Naive thymus-derived CD8-positive, alpha-beta T cell (primary cell): ENCODE data around the gene THSD4. TPM values are rescaled to one million over a fixed set of nuclear protein-coding genes. Genes with fewer than 3 reads are reported as not detected.

Source experiments
- ATAC-seq, 2 donors: fragments of 150-1000 bp; cut with Tn5 transposase in 1 of 2; sonication (Bioruptor Pico), chemical (Tn5 transposase) in 1 of 2; 1 replicate in 1 of 2; 2 replicates in 1 of 2; pipeline ENCODE4 v1.10.0; 2021; ENCODE audit warnings: mild to moderate bottlenecking in 2 of 2, moderate library complexity in 2 of 2
- POLR2A ChIA-PET: fragments of 350-600 bp; sonication (Branson Sonifier 250); formaldehyde crosslinking; loops from one replicate; lab custom pipeline; 2021; ENCODE audit warnings: antibody characterized with exemption; lab: Charles Lee
- DNase-seq, 10 donors: peaks; one replicate each; pipeline versions ENCODE4 v3.0.0 to v3.0.0-alpha.2; 2020 to 2022
- H3K27ac Mint-ChIP-seq, 10 donors: one replicate each; pipeline ENCODE4 v1.8.0; 2020 to 2022; ENCODE audit warnings: mild to moderate bottlenecking in 10 of 10, mixed read lengths in 10 of 10, moderate library complexity in 4 of 10, inconsistent platforms in 1 of 10
- H3K27me3 Mint-ChIP-seq, 5 donors: one replicate each; pipeline ENCODE4 v1.8.0; 2021 to 2022; ENCODE audit warnings: mixed read lengths in 5 of 5
- H3K36me3 Mint-ChIP-seq, 3 donors: one replicate each; pipeline ENCODE4 v1.8.0; 2020 to 2022; ENCODE audit warnings: mixed read lengths in 3 of 3, mild to moderate bottlenecking in 2 of 3, inconsistent platforms in 1 of 3
- H3K4me1 Mint-ChIP-seq, 4 donors: one replicate each; pipeline ENCODE4 v1.8.0; 2021 to 2022; ENCODE audit warnings: mixed read lengths in 4 of 4
- H3K4me3 Mint-ChIP-seq, 10 donors: one replicate each; pipeline ENCODE4 v1.8.0; 2020 to 2022; ENCODE audit warnings: mild to moderate bottlenecking in 10 of 10, mixed read lengths in 10 of 10, moderate library complexity in 6 of 10, inconsistent platforms in 1 of 10
- H3K9me3 Mint-ChIP-seq, 9 donors: one replicate each; pipeline ENCODE4 v1.8.0; 2020 to 2022; ENCODE audit warnings: mixed read lengths in 9 of 9, mild to moderate bottlenecking in 3 of 9, inconsistent platforms in 1 of 9, moderate library complexity in 1 of 9
- polyA plus RNA-seq, 3 donors: library from polyadenylated mRNA; unstranded; fragments of 300-500 nt; fragmentation: Illumina TruSeq; gene quantifications; one replicate each; pipeline ENCODE4 v1.2.3, GENCODE V29; 2021
- total RNA-seq, 8 experiments: library from RNA in 2 of 8; stranded (reverse) in 2 of 8; gene quantifications; one replicate each; pipeline ENCODE4 v1.2.3 and lab custom pipeline; 2021 to 2026

The THSD4 gene
- total and polyA plus RNA-seq, 5 experiments from 2014 or later, result not detected

GRCh38 chr15:71810256-71811035, 695.2 kb downstream of the THSD4 start, which contains the start of gene NR2E3:
Gene NR2E3 (plus strand): TSS chr15:71810554. CDS start chr15:71810744, 190 bp downstream.
- Mint-ChIP-seq H3K9me3 (peaks cover 0 to under 1% (median 0%) of the 10 kb centered on the region in 9 donors), H3K27me3 (peaks cover 0 to 5% (median 0%) of the 10 kb centered on the region in 5 donors), H3K27ac (no peak within 1 kb of the TSS), H3K36me3 (no peaks in the 10 kb centered on the region), H3K4me1 (peaks cover 0 to 3% (median 0%) of the 10 kb centered on the region in 4 donors), H3K4me3 (no peak within 1 kb of the TSS)
- POLR2A ChIA-PET, result no interaction called here
- no peak for ATAC-seq
- DNase-seq, result no peak

GRCh38 chr15:71811036-71811736, 695.9 kb downstream of the THSD4 start:
- Mint-ChIP-seq H3K4me1 (peaks cover 0 to 1% (median 0%) of the 10 kb centered on the region in 4 donors), H3K36me3 (no peaks in the 10 kb centered on the region), H3K9me3 (peaks cover 0 to 1% (median 0%) of the 10 kb centered on the region in 9 donors), H3K4me3 (no peak overlapping the region), H3K27me3 (peaks cover 0 to 5% (median 0%) of the 10 kb centered on the region in 5 donors), H3K27ac (no peak overlapping the region)
- POLR2A ChIA-PET, result no interaction called here
- DNase-seq, result no peak
- ATAC-seq, result no peak

- Mint-ChIP-seq H3K36me3 (no peaks in the 10 kb centered on the region), H3K27ac (no peak overlapping the region), H3K27me3 (peaks cover 0 to 5% (median 0%) of the 10 kb centered on the region in 5 donors), H3K4me1 (peaks cover 0 to 1% (median 0%) of the 10 kb centered on the region in 4 donors), H3K9me3 (peaks cover 0 to 3% (median 0%) of the 10 kb centered on the region in 9 donors), H3K4me3 (no peak overlapping the region)
- no peak for DNase-seq
- no peak for ATAC-seq
- POLR2A ChIA-PET, result no interaction called here
These were observed 696.8 kb downstream of the THSD4 start for GRCh38 chr15:71811752-71812735.

GRCh38 chr15:71812966-71813722, 697.9 kb downstream of the THSD4 start:
- H3K27me3 Mint-ChIP-seq, result peaks cover 0 to 4% (median 0%) of the 10 kb centered on the region in 5 donors
- H3K9me3 Mint-ChIP-seq, result peaks cover 2 to 11% (median 8%) of the 10 kb centered on the region in 9 donors
- POLR2A ChIA-PET, result no interaction called here
- no peak for DNase-seq
- no peak for ATAC-seq
- H3K4me3 Mint-ChIP-seq, result no peak overlapping the region
- H3K4me1 Mint-ChIP-seq, result peaks cover 0 to 1% (median 0%) of the 10 kb centered on the region in 4 donors
- peaks cover 0 to 2% (median 1%) of the 10 kb centered on the region in 3 donors for H3K36me3 Mint-ChIP-seq
- H3K27ac Mint-ChIP-seq, result no peak overlapping the region

DNA sequence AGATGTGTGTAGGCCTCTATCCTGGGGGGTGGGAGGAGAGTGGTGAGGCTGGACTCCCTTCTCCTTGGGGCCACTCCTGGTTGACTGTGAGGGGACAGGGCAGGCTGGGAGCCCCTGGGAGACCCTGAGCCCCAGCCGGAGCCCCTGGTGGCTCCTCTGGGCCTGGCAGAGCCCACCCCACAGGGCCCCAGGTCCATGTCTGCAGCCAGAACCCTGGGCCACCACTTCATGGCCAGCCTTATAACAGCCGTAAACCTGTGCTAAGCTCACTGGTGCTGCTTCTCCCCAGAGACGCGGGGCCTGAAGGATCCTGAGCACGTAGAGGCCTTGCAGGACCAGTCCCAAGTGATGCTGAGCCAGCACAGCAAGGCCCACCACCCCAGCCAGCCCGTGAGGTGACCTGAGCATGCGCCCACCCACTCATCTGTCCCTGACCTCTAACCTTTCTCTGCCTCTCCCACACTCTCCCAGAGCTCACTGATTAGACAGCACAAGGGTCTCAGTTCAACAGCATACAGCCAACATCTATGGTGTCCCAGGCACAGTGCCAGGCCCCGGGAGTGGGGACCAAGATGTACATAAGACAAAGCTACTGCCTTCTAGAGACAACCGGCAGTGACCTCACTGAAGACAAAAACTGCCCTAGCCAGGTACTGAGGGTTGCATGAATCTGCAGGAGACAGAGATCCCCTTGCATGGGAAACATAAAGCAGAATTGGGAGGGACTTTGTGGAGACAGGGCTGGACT, 698.6 kb downstream of the THSD4 start:
- Mint-ChIP-seq H3K4me3 (no peak overlapping the region), H3K27me3 (no peaks in the 10 kb centered on the region), H3K9me3 (peaks cover 3 to 18% (median 11%) of the 10 kb centered on the region in 9 donors), H3K36me3 (peaks cover 0 to 7% (median 2%) of the 10 kb centered on the region in 3 donors), H3K27ac (no peak overlapping the region), H3K4me1 (peaks cover 0 to 1% (median 0%) of the 10 kb centered on the region in 4 donors)
- ATAC-seq (no peak), DNase-seq (no peak)
- POLR2A ChIA-PET, result no interaction called here

- peaks cover 4 to 32% (median 15%) of the 10 kb centered on the region in 9 donors for H3K9me3 Mint-ChIP-seq
- ATAC-seq, result no peak
- H3K4me3 Mint-ChIP-seq, result no peak overlapping the region
- H3K36me3 Mint-ChIP-seq, result peaks cover 0 to 18% (median 5%) of the 10 kb centered on the region in 3 donors
- POLR2A ChIA-PET, result no interaction called here
- H3K4me1 Mint-ChIP-seq, result peaks cover 0 to 1% (median 0%) of the 10 kb centered on the region in 4 donors
- H3K27me3 Mint-ChIP-seq, result no peaks in the 10 kb centered on the region
- no peak for DNase-seq
- no peak overlapping the region for H3K27ac Mint-ChIP-seq
These were observed 700.0 kb downstream of the THSD4 start for GRCh38 chr15:71815301-71815700.

GRCh38 chr15:71817351-71817750, 702.1 kb downstream of the THSD4 start:
- POLR2A ChIA-PET, result no interaction called here
- Mint-ChIP-seq H3K27ac (no peak overlapping the region), H3K27me3 (no peaks in the 10 kb centered on the region), H3K4me3 (no peak overlapping the region), H3K36me3 (peaks cover 7 to 29% (median 22%) of the 10 kb centered on the region in 3 donors), H3K4me1 (peaks cover 0 to 1% (median 0%) of the 10 kb centered on the region in 4 donors), H3K9me3 (peaks cover 4 to 51% (median 18%) of the 10 kb centered on the region in 9 donors)
- ATAC-seq (no peak), DNase-seq (no peak)

- no peak overlapping the region for H3K27ac Mint-ChIP-seq
- DNase-seq, result no peak
- H3K4me1 Mint-ChIP-seq, result no peaks in the 10 kb centered on the region
- ATAC-seq, result no peak
- peaks cover 32 to 49% (median 47%) of the 10 kb centered on the region in 3 donors for H3K36me3 Mint-ChIP-seq
- POLR2A ChIA-PET, result no interaction called here
- no peaks in the 10 kb centered on the region for H3K27me3 Mint-ChIP-seq
- H3K9me3 Mint-ChIP-seq, result peaks cover 16 to 78% (median 29%) of the 10 kb centered on the region in 9 donors
- H3K4me3 Mint-ChIP-seq, result no peak overlapping the region
These were observed 704.9 kb downstream of the THSD4 start for GRCh38 chr15:71820127-71820526.

- ATAC-seq (no peak), DNase-seq (no peak)
- no peak overlapping the region for H3K27ac Mint-ChIP-seq
- peaks cover 17 to 90% (median 32%) of the 10 kb centered on the region in 9 donors for H3K9me3 Mint-ChIP-seq
- no peak overlapping the region for H3K4me3 Mint-ChIP-seq
- H3K4me1 Mint-ChIP-seq, result no peaks in the 10 kb centered on the region
- no peaks in the 10 kb centered on the region for H3K27me3 Mint-ChIP-seq
- peaks cover 47 to 63% (median 62%) of the 10 kb centered on the region in 3 donors for H3K36me3 Mint-ChIP-seq
- POLR2A ChIA-PET, result no interaction called here
These were observed 706.4 kb downstream of the THSD4 start for GRCh38 chr15:71821547-71822129.

DNA sequence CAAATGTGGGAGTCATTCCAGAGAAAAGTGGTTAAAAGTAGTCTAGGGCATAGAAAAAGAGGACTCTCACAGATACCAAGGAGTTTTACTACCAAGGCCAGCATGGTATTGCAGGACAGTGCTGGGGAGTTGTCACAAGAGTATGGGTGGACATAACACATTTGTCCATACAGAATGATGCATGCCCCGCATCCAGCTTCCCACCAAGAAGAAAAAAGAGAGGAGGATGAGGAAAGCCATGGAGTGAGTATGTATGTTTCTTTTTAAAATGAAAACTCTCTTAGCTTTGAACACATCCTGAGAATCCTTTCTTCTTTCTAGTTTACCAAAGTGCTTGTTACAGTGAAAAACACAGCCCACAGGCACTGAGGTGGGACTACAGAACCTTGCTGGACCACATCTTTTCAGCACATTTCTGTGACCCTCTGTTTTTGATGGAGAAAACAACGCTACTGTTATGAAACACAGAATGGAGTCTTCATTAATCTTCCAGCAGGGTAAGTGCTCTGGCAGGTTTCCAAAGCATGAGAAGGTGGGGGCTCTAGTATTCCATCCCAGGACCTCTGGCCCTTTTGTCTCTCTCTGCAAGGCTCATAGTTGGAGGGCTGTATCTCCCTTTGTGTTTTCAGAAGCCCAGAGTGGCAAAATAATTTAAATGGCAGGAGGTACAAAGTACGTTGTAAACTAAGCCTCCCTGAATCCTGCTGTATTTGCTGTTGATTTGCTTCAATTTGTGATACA, 707.8 kb downstream of the THSD4 start:
- H3K27ac Mint-ChIP-seq, result no peak overlapping the region
- H3K4me3 Mint-ChIP-seq, result no peak overlapping the region
- no peaks in the 10 kb centered on the region for H3K27me3 Mint-ChIP-seq
- ATAC-seq (no peak), DNase-seq (no peak)
- POLR2A ChIA-PET, result interaction anchor here (0.7 kb wide), 1 partner anchor 39 kb away, joined by 4 read pairs; no protein-coding TSS in a partner anchor
- H3K9me3 Mint-ChIP-seq, result peaks cover 15 to 85% (median 29%) of the 10 kb centered on the region in 9 donors
- peaks cover 61 to 76% (median 75%) of the 10 kb centered on the region in 3 donors for H3K36me3 Mint-ChIP-seq
- H3K4me1 Mint-ChIP-seq, result no peaks in the 10 kb centered on the region
